Limb (tissue), 2 donors: ENCODE measurements around the gene SNX13.

Experiments used
- DNase-seq, 2 donors: peaks; one replicate each; pipeline ENCODE4 v3.0.0-alpha.2; 2016; ENCODE audit errors: extremely low spot score in 2 of 2

SNX13 gene

GRCh38 chr7:17787257-17787656 lies 153.0 kb downstream of the SNX13 start:
- no peak for DNase-seq

- no peak for DNase-seq
These were observed 153.9 kb downstream of the SNX13 start for GRCh38 chr7:17786314-17786852.

- no peak for DNase-seq
These were observed 158.1 kb downstream of the SNX13 start for GRCh38 chr7:17782216-17782549.

GRCh38 chr7:17781491-17782215 lies 158.6 kb downstream of the SNX13 start:
- DNase-seq: no peak

GRCh38 chr7:17779381-17779780 lies 160.9 kb downstream of the SNX13 start:
- no peak for DNase-seq

- DNase-seq: no peak
These were observed 165.5 kb downstream of the SNX13 start for GRCh38 chr7:17774716-17775288.

- DNase-seq: no peak
These were observed 166.0 kb downstream of the SNX13 start for GRCh38 chr7:17774248-17774647.

GRCh38 chr7:17773289-17773626 lies 167.0 kb downstream of the SNX13 start:
- DNase-seq: no peak

GRCh38 chr7:17772581-17773288 lies 167.6 kb downstream of the SNX13 start:
- DNase-seq: peak in 1 of 2 donors; percentile 10

GRCh38 chr7:17771901-17772408 lies 168.3 kb downstream of the SNX13 start:
- no peak for DNase-seq

GRCh38 chr7:17770710-17771375 lies 169.5 kb downstream of the SNX13 start:
- DNase-seq: no peak

GRCh38 chr7:17769918-17770317 lies 170.4 kb downstream of the SNX13 start:
- DNase-seq: peak; percentile 61 to 66

- no peak for DNase-seq
These were observed 182.3 kb downstream of the SNX13 start for GRCh38 chr7:17758008-17758407.

GRCh38 chr7:17746020-17746530 lies 194.2 kb downstream of the SNX13 start:
- DNase-seq: no peak

- DNase-seq: no peak
These were observed 194.7 kb downstream of the SNX13 start for GRCh38 chr7:17745610-17746009.

- DNase-seq: no peak
These were observed 197.0 kb downstream of the SNX13 start for GRCh38 chr7:17743316-17743715.

- no peak for DNase-seq
These were observed 198.9 kb downstream of the SNX13 start for GRCh38 chr7:17741426-17741825.
